OCI-LY1 (cell line): ENCODE data around the gene CATSPERZ.

ENCODE experiments used
- CTCF ChIP-seq: fragments of 200-600 bp; sonication (generic), shearing (Covaris generic); IDR thresholded peaks from 2 replicates; pipeline ENCODE4 v1.5.1; 2017; ENCODE audit warnings: mild to moderate bottlenecking, antibody characterized with exemption, low read length, moderate library complexity, mixed read lengths
- EZH2 ChIP-seq: fragments of 200-600 bp; sonication (generic), shearing (Covaris generic); IDR thresholded peaks from 2 replicates; pipeline ENCODE4 v1.8.0; 2017; ENCODE audit warnings: borderline replicate concordance, mixed run types, mild to moderate bottlenecking, antibody characterized with exemption, low read length, moderate library complexity, mixed read lengths

GRCh38 chr11:64351136-64351631, 51.0 kb downstream of the CATSPERZ start:
- TF ChIP-seq CTCF (no peak), EZH2 (no peak)
